Osteoblast (primary cell): ENCODE results near the gene ASTN2. TPM values are rescaled to one million over a fixed set of nuclear protein-coding genes. Genes with fewer than 3 reads are reported as not detected.

ENCODE experiments used
- DNase-seq: peaks from one replicate; pipeline ENCODE4 v3.0.0; 2011; ENCODE audit warnings: low spot score, mixed read lengths; ENCODE audit not compliant: insufficient read length; ENCODE audit errors: missing footprints
- H2AFZ ChIP-seq: 2 replicates; pipeline ENCODE4 v1.6.0; 2011; ENCODE audit warnings: mild to moderate bottlenecking, low read length
- H3K27ac ChIP-seq: 2 replicates; pipeline ENCODE4 v1.5.1; 2011; ENCODE audit warnings: mild to moderate bottlenecking, low read depth, low read length, moderate library complexity
- H3K27me3 ChIP-seq: 2 replicates; pipeline ENCODE4 v1.6.0; 2012; ENCODE audit warnings: mild to moderate bottlenecking, control low read depth, inconsistent platforms, low read length, moderate library complexity; ENCODE audit not compliant: insufficient read depth
- H3K36me3 ChIP-seq: 2 replicates; pipeline ENCODE4 v1.5.1; 2011; ENCODE audit warnings: mild to moderate bottlenecking, low read length, control low read depth, moderate library complexity; ENCODE audit not compliant: insufficient read depth
- H3K4me1 ChIP-seq: 2 replicates; pipeline ENCODE4 v1.5.1; 2011; ENCODE audit warnings: mild to moderate bottlenecking, low read length, control low read depth, moderate library complexity; ENCODE audit not compliant: insufficient read depth
- H3K4me2 ChIP-seq: 2 replicates; pipeline ENCODE4 v1.6.0; 2011; ENCODE audit warnings: mild to moderate bottlenecking, low read length; ENCODE audit not compliant: insufficient read depth
- H3K4me3 ChIP-seq: fragments of 200-600 bp; sonication (generic); 3 replicates; pipeline ENCODE4 v1.5.1; 2012; ENCODE audit warnings: mild to moderate bottlenecking, low read length, inconsistent platforms; ENCODE audit not compliant: insufficient read depth
- H3K79me2 ChIP-seq: 2 replicates; pipeline ENCODE4 v1.6.0; 2012; ENCODE audit warnings: mild to moderate bottlenecking, low read length, control low read depth, inconsistent platforms; ENCODE audit not compliant: insufficient read depth
- H3K9me3 ChIP-seq: 2 replicates; pipeline ENCODE4 v1.5.1; 2011; ENCODE audit warnings: low read depth, low read length, control low read depth
- H4K20me1 ChIP-seq: 2 replicates; pipeline ENCODE4 v1.6.0; 2012; ENCODE audit warnings: mild to moderate bottlenecking, low read length, control low read depth; ENCODE audit not compliant: insufficient read depth
- CTCF ChIP-seq: IDR thresholded peaks from 2 replicates; pipeline ENCODE4 v1.5.1; 2011; ENCODE audit warnings: mild to moderate bottlenecking, low read depth, low read length, moderate library complexity; ENCODE audit errors: extremely low read depth
- total RNA-seq: library from RNA; depleted of rRNA; stranded (reverse); fragments of >200 nt; gene quantifications from 2 replicates; pipeline ENCODE4 v1.2.3, GENCODE V29; 2012

Gene ASTN2
- total RNA-seq, 1 donor = 4.7 TPM

- Histone ChIP-seq H2AFZ (no peak overlapping the region), H3K79me2 (no peaks in the 10 kb centered on the region), H3K27ac (no peak overlapping the region), H3K9me3 (no peaks in the 10 kb centered on the region), H3K4me2 (no peak overlapping the region), H3K27me3 (no peaks in the 10 kb centered on the region), H3K4me3 (no peak overlapping the region), H3K36me3 (no peaks in the 10 kb centered on the region), H3K4me1 (no peaks in the 10 kb centered on the region), H4K20me1 (no peaks in the 10 kb centered on the region)
- DNase-seq = no peak
- no peak for TF ChIP-seq CTCF
These were observed 294.8 kb downstream of the ASTN2 start for GRCh38 chr9:117120061-117120460.

GRCh38 chr9:117116084-117116483 is 298.8 kb downstream of the ASTN2 start:
- no peak for TF ChIP-seq CTCF
- no peaks in the 10 kb centered on the region for H4K20me1 ChIP-seq
- H3K4me3 ChIP-seq = no peak overlapping the region
- no peak overlapping the region for H2AFZ ChIP-seq
- no peak overlapping the region for H3K27ac ChIP-seq
- no peaks in the 10 kb centered on the region for H3K79me2 ChIP-seq
- H3K4me2 ChIP-seq = no peak overlapping the region
- no peaks in the 10 kb centered on the region for H3K36me3 ChIP-seq
- H3K4me1 ChIP-seq = no peaks in the 10 kb centered on the region
- DNase-seq = no peak
- no peaks in the 10 kb centered on the region for H3K27me3 ChIP-seq
- H3K9me3 ChIP-seq = no peaks in the 10 kb centered on the region

- DNase-seq = no peak
These were observed 300.1 kb downstream of the ASTN2 start for GRCh38 chr9:117114768-117115167.

GRCh38 chr9:117104716-117105495 is 310.0 kb downstream of the ASTN2 start:
- no peak overlapping the region for H3K4me3 ChIP-seq
- no peak for TF ChIP-seq CTCF
- no peak overlapping the region for H2AFZ ChIP-seq
- H3K4me2 ChIP-seq = no peak overlapping the region
- no peak for DNase-seq
- H4K20me1 ChIP-seq = no peaks in the 10 kb centered on the region
- H3K27ac ChIP-seq = no peak overlapping the region
- H3K9me3 ChIP-seq = no peaks in the 10 kb centered on the region
- no peaks in the 10 kb centered on the region for H3K79me2 ChIP-seq
- no peaks in the 10 kb centered on the region for H3K4me1 ChIP-seq
- H3K27me3 ChIP-seq = no peaks in the 10 kb centered on the region
- no peaks in the 10 kb centered on the region for H3K36me3 ChIP-seq

More at GRCh38 chr9:117114768-117115167, 300.1 kb downstream of the ASTN2 start:
- H3K27ac ChIP-seq = no peak overlapping the region
- H2AFZ ChIP-seq = no peak overlapping the region
- no peaks in the 10 kb centered on the region for H3K79me2 ChIP-seq
- no peak for TF ChIP-seq CTCF
- no peaks in the 10 kb centered on the region for H3K36me3 ChIP-seq
- H3K4me3 ChIP-seq = no peak overlapping the region
- no peaks in the 10 kb centered on the region for H4K20me1 ChIP-seq
- H3K9me3 ChIP-seq = no peaks in the 10 kb centered on the region
- no peaks in the 10 kb centered on the region for H3K4me1 ChIP-seq
- H3K27me3 ChIP-seq = no peaks in the 10 kb centered on the region
- no peak overlapping the region for H3K4me2 ChIP-seq
